GM12891 (cell line): ENCODE data around the gene HDLBP.

Experiments
- PAX5 ChIP-seq: IDR thresholded peaks from 2 replicates; pipeline ENCODE4 v1.6.1; 2011; ENCODE audit warnings: low read length, moderate library complexity, mild to moderate bottlenecking; ENCODE audit not compliant: insufficient read depth, severe bottlenecking
- POLR2AphosphoS5 ChIP-seq: IDR thresholded peaks from 2 replicates; pipeline ENCODE4 v1.6.1; 2011; ENCODE audit warnings: low read depth, low read length, control low read depth
- SPI1 ChIP-seq: IDR thresholded peaks from 2 replicates; pipeline ENCODE4 v1.6.1; 2011; ENCODE audit warnings: low read depth, low read length, control low read depth

DNA sequence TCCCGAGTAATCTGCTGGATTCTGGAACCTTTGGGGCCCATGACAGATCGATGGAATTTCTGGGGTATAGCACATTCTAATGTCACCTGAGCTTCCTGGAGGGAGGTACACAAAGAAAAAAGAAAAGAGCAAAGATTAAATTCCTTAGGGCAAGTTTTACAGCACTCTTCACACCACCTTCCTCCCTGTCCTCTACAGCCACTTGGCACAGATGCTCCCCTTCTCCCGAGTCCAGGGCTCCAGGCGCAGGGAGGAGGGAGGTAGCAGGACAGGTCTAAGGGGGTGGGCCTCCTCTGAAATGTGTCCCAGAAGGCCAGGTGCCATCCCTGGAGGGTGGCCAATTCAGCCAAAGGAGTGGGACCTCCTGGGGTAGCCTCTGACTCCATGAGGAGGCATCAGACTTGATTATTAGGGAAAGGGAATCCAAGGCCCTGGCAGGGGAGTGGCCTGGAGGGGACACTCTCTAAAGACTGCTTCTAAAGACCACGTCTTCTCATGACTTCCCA, 76.7 kb downstream of the HDLBP start:
- TF ChIP-seq POLR2AphosphoS5 (no peak), SPI1 (no peak), PAX5 (no peak)
